ENCODE data around the gene CENPVL1. TPM values are rescaled to one million over a fixed set of nuclear protein-coding genes. Genes with fewer than 3 reads are reported as not detected.
"Not testable (repeated sequence)": the region's sequence is repeated elsewhere in the genome, so short reads cannot be mapped to it uniquely, and the experiment has no call there.

The CENPVL1 gene
- total RNA-seq (2021) = 2.8 TPM in 2 replicates
- long read RNA-seq = 0 reads

- not testable (repeated sequence) for H3K9ac ChIP-seq (ENCODE audit: extremely low read depth, insufficient read length, low read length); H3K79me2 ChIP-seq (ENCODE audit: insufficient read depth, low read length); H3K79me1 ChIP-seq (ENCODE audit: insufficient read depth, low read depth, low read length, poor library complexity, severe bottlenecking); H3K9me3 Mint-ChIP-seq; H2BK15ac ChIP-seq (ENCODE audit: low read depth, low read length); H3K27ac Mint-ChIP-seq; H3K27ac ChIP-seq (ENCODE audit: insufficient read length, low read depth, low read length); H3K4me2 ChIP-seq (ENCODE audit: insufficient read depth, insufficient read length, low read length); H3K27me3 Mint-ChIP-seq (ENCODE audit: low read depth); H3K9me3 ChIP-seq (ENCODE audit: control insufficient read depth, low read depth, low read length); H2BK120ac ChIP-seq (ENCODE audit: low read depth, low read length, poor library complexity, severe bottlenecking); H3K27me3 ChIP-seq (ENCODE audit: insufficient read depth, low read length); H4K5ac ChIP-seq (ENCODE audit: insufficient read length, low read depth, low read length); H2AFZ ChIP-seq (ENCODE audit: low read length); H3K14ac ChIP-seq (ENCODE audit: insufficient read depth, low read length); H3K36me3 Mint-ChIP-seq (ENCODE audit: insufficient read depth in 1 of 3, low read depth in 3 of 3); H2BK12ac ChIP-seq (ENCODE audit: insufficient read length, low read depth, low read length); H4K91ac ChIP-seq (ENCODE audit: insufficient read length, low read depth, low read length); H4K20me1 ChIP-seq (ENCODE audit: control insufficient read depth, insufficient read depth, insufficient read length); H3K18ac ChIP-seq (ENCODE audit: insufficient read length, low read depth, low read length); H3T11ph ChIP-seq (ENCODE audit: low read length); H2AK5ac ChIP-seq (ENCODE audit: insufficient read length, low read length); H4K8ac ChIP-seq (replicated peaks; ENCODE audit: insufficient read length, low read depth, low read length); H3K56ac ChIP-seq (ENCODE audit: insufficient read length, low read depth, low read length); H2BK5ac ChIP-seq (ENCODE audit: insufficient read length, low read length); H3K4me3 Mint-ChIP-seq; H3K23ac ChIP-seq (ENCODE audit: insufficient read length, low read depth, low read length); H3K4me1 Mint-ChIP-seq; H3K4me1 ChIP-seq (ENCODE audit: insufficient read depth, low read length); H3K23me2 ChIP-seq (ENCODE audit: insufficient read length, low read depth, low read length, poor library complexity, severe bottlenecking); H2BK20ac ChIP-seq (ENCODE audit: low read depth, low read length, poor library complexity, severe bottlenecking); H3K4ac ChIP-seq (ENCODE audit: low read depth, low read length); DNase-seq
- WGBS (ENCODE audit: extremely low coverage, insufficient read length, low lambda C conversion rate) = no CpG with 5 or more reads among the region's 87 CpGs
These were observed at the start of gene CENPVL1 for GRCh38 chrX:51710277-51711164. TSS of gene CENPVL1 (plus strand) at chrX:51710512. CDS start at chrX:51710512, 0 bp downstream.

Measured in H9 (cell line).